AG09309 (cell line): ENCODE data around the gene TAF3.

Experiments used
- DNase-seq: peaks from one replicate; pipeline ENCODE4 v3.0.0-alpha.2; 2010; ENCODE audit warnings: low read depth
- H3K4me3 ChIP-seq: 2 replicates; pipeline ENCODE4 v1.5.1; 2011; ENCODE audit warnings: mild to moderate bottlenecking, low read depth, low read length, moderate library complexity; ENCODE audit not compliant: control insufficient read depth
- TF ChIP-seq, protein P1 (sequence below): IDR thresholded peaks from 2 replicates; pipeline ENCODE4 v1.5.1; 2011; ENCODE audit warnings: mild to moderate bottlenecking, low read depth, low read length, inconsistent platforms; ENCODE audit not compliant: insufficient read depth, control insufficient read depth; ENCODE audit errors: missing control alignments

Gene TAF3

GRCh38 chr10:7813481-7813880 is 4.8 kb upstream of the TAF3 start:
- TF ChIP-seq, protein P1, sequence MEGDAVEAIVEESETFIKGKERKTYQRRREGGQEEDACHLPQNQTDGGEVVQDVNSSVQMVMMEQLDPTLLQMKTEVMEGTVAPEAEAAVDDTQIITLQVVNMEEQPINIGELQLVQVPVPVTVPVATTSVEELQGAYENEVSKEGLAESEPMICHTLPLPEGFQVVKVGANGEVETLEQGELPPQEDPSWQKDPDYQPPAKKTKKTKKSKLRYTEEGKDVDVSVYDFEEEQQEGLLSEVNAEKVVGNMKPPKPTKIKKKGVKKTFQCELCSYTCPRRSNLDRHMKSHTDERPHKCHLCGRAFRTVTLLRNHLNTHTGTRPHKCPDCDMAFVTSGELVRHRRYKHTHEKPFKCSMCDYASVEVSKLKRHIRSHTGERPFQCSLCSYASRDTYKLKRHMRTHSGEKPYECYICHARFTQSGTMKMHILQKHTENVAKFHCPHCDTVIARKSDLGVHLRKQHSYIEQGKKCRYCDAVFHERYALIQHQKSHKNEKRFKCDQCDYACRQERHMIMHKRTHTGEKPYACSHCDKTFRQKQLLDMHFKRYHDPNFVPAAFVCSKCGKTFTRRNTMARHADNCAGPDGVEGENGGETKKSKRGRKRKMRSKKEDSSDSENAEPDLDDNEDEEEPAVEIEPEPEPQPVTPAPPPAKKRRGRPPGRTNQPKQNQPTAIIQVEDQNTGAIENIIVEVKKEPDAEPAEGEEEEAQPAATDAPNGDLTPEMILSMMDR = no peak
- DNase-seq = no peak
- no peak overlapping the region for H3K4me3 ChIP-seq

- TF ChIP-seq, protein P1 = no peak
These were observed 729 bp upstream of the TAF3 start for GRCh38 chr10:7817576-7817975.

DNA sequence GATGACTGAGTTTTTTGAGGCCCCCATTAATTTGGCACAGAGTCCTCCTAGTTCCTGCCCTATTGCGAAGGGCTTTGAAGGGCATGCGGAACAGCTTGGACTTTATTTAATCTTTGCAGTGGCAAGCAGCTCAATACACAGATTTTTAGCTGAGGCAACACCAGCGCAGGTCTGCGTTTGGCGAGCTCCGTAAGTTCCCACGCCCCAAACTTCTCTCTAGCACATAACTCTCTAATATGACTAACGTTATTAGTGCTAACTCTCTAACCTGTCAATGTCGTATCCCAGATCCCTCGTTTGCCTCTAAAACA is 366 bp upstream of the TAF3 start:
- TF ChIP-seq, protein P1 = no peak
- peak overlapping the region; percentile 73 for H3K4me3 ChIP-seq
- no peak for DNase-seq

More at GRCh38 chr10:7817576-7817975, 729 bp upstream of the TAF3 start:
- H3K4me3 ChIP-seq = peak overlapping the region; percentile 73
- DNase-seq = no peak

DNA sequence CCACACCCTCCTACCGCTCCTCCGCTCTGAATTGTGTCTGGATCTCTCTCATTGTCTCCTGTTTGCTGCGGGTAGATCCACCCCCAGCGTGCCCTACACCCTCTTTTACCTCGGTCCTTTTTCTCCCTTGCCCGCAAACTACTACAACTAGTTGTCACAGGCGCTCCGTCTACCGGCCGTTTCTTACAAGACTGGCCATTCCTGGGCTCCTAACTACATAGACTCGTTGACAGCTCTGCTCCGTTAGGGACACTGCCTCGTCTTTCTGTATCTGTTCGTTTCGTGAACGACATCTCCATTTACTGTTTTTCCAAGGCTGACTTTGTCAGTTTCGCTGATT is 786 bp downstream of the TAF3 start:
- no peak for DNase-seq
- TF ChIP-seq, protein P1 = peak; percentile 60
- peak overlapping the region; percentile 73 for H3K4me3 ChIP-seq

DNA sequence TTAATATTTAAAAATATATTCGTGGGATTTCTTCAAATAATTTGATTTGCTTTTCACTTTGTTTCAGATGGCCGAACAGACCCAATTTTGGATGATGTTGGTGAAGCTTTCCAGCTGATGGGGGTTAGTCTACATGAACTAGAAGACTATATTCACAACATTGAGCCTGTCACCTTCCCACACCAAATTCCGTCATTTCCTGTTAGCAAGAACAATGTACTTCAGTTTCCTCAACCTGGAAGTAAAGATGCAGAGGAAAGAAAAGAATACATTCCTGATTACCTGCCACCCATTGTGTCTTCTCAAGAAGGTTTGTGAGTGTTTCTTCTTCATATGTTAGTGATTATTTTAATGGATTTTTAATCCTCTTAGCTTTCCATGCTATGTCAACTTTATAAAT is 5.9 kb downstream of the TAF3 start:
- no peak for DNase-seq
- TF ChIP-seq, protein P1 = no peak
- H3K4me3 ChIP-seq = no peak overlapping the region

DNA sequence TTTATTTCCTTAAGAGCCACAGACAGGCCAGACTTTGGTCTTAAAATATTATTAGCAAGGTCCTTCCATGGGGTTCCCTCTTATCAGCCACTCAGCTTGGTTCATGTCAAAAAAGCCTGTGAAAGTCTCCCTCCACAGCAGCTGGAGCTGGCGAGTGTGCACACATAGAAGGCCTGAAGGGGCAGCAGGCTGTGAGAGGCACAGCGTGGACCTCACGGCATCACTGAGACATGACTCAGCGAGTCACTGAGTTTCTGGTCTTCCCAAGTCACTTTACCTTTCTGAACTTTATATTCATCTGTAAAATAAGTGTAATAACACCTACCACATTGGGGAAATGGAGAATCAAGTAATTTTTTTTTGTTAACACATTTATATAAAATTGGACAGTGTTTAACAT is 8.7 kb downstream of the TAF3 start:
- DNase-seq = no peak
- TF ChIP-seq, protein P1 = no peak
- no peak overlapping the region for H3K4me3 ChIP-seq

DNA sequence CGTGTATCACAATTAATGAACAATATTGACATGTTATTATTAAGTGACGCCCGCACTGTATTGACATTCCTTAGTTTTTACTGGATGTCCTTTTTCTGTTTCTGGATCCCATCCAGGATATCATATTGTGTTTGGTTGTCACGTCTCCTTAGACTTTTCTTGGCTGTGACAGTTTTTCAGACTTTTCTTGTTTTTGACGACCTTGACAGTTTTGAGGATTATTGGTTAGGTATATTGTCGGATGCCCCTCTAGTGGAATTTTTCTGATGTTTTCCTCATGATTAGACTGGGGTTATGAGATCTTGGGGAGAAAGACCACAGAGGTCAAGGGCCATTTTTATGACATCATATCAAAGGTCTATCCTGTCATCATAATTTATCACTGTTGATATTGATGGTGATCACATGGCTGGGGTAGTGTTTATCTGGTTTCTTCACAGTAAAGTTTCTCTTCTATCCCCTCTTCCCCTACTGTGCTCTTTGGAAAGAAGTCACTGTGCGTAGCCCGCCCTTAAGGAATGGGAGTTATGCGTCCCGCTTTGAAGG is 11.1 kb downstream of the TAF3 start:
- H3K4me3 ChIP-seq = no peak overlapping the region
- TF ChIP-seq, protein P1 = no peak

More for the DNA sequence above, 11.1 kb downstream of the TAF3 start:
- DNase-seq = no peak
